T47D (cell line): ENCODE results near the gene TMEM82.

ENCODE experiments used
- DNase-seq, 2 experiments: peaks; one replicate each; pipeline versions ENCODE4 v3.0.0 to v3.0.0-alpha.2; 2011 to 2012; ENCODE audit warnings: low read depth in 1 of 2, low spot score in 1 of 2
- JUND ChIP-seq: IDR thresholded peaks from 2 replicates; pipeline ENCODE4 v1.6.1; 2012; ENCODE audit warnings: low read depth
- in situ Hi-C: cut with HindIII; loops from 2 replicates; pipeline ENCODE4 v1.10.0; 2016; ENCODE audit warnings: low sequenced_read_pairs, low pct_unique_long_range_greater_than_20kb

Gene TMEM82

DNA sequence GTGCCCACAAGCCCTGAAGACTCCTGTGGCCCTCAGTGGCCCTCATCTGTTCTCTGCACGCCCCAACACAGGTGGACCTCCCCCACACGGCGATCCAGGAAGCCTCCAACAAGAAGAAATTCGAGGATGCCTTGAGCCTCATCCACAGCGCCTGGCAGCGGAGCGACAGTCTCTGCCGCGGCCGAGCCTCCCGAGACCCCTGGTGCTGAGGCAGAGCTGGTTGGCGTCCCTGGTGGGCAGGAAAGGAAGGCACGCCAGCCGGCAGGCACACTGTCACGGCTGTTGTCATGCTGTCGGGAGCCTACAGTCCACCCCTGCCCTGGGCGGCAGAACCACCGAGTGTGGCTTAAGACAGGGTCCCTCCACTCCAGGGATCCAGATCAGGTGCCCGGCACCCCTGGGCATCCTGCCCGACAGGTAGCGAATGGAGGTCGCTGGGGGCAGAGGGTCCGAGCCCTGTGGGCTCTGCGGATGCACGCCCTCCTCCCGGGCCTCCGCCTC is 8.5 kb upstream of the TMEM82 start:
- DNase-seq: no peak
- in situ Hi-C loops: no loop called here
- no peak for TF ChIP-seq JUND

GRCh38 chr1:15734296-15734695 is 8.0 kb upstream of the TMEM82 start:
- DNase-seq: no peak
- in situ Hi-C loops: no loop called here
- TF ChIP-seq JUND: no peak

DNA sequence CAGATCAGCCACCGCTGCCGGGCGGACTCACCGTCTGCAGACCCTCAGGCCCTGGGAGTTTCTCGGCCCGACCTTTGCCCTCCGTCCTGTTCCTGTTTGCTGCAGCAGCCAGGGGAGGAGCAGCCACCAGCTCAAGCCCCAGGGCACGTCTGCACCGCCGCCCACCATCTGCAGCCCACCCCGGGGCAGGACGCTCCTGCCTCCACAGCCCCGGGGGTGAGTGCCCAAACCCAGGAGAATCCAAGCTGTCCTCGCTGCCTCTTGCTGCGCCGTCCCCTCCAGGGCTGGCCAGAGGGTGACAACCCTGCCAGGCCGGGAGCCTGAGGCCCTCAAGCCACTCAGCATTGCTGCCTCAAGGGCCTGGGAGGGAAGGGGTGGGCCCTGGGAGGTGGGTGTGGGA is 7.4 kb upstream of the TMEM82 start:
- in situ Hi-C loops: no loop called here
- no peak for TF ChIP-seq JUND
- DNase-seq: no peak

- in situ Hi-C loops: no loop called here
- no peak for DNase-seq
- no peak for TF ChIP-seq JUND
Measured at GRCh38 chr1:15735304-15736037, 6.8 kb upstream of the TMEM82 start.

- in situ Hi-C loops: no loop called here
- TF ChIP-seq JUND: no peak
- DNase-seq: no peak
Measured at GRCh38 chr1:15736038-15736891, 6.0 kb upstream of the TMEM82 start, which contains the start of gene SLC25A34. Gene SLC25A34 (plus strand): TSS chr1:15736258. CDS start chr1:15736486, 228 bp downstream.

GRCh38 chr1:15736892-15737261 is 5.4 kb upstream of the TMEM82 start:
- no peak for TF ChIP-seq JUND
- DNase-seq: no peak
- in situ Hi-C loops: no loop called here

- no peak for TF ChIP-seq JUND
- in situ Hi-C loops: no loop called here
- DNase-seq: no peak
Measured at GRCh38 chr1:15737324-15738319, 4.7 kb upstream of the TMEM82 start.

- TF ChIP-seq JUND: no peak
- in situ Hi-C loops: no loop called here
- DNase-seq: no peak
Measured at GRCh38 chr1:15738416-15739113, 3.7 kb upstream of the TMEM82 start.

DNA sequence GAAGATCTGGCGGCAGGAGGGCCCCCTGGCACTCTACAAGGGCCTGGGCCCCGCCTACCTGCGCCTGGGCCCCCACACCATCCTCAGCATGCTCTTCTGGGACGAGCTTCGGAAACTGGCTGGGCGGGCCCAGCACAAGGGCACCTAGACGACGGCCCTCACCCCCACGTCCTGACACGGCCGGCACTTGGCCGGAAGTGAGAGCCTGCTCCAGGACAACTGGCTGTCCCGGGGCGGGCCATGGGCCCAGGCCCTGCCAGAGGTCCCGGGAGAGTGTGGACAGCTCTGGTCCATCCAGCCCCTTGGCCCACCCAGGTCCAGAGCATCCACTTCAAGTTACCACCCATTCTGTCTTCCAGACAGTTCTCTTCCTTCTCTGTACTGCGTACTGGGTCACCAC is 3.0 kb upstream of the TMEM82 start:
- no peak for TF ChIP-seq JUND
- in situ Hi-C loops: no loop called here
- DNase-seq: no peak

DNA sequence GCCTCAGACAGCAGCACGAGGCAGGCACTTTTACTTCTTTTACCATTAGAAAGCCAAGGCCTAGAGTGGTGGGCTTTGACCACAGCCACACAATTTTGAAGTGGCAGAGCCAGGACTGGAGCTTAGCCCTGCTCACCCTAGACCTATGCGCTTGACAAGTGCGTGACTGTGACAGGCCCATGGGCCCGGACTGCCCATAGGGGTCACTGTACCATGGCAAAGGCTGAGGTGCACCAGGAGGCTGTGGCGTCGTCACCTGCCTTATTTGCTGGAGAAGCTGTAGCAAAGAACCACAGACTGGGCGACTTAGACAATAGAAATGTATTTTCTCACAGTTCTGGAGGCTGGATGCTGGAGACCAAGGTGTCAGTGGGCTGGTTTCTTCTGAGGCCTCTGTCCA is 2.6 kb upstream of the TMEM82 start:
- DNase-seq: no peak
- in situ Hi-C loops: no loop called here
- TF ChIP-seq JUND: no peak

DNA sequence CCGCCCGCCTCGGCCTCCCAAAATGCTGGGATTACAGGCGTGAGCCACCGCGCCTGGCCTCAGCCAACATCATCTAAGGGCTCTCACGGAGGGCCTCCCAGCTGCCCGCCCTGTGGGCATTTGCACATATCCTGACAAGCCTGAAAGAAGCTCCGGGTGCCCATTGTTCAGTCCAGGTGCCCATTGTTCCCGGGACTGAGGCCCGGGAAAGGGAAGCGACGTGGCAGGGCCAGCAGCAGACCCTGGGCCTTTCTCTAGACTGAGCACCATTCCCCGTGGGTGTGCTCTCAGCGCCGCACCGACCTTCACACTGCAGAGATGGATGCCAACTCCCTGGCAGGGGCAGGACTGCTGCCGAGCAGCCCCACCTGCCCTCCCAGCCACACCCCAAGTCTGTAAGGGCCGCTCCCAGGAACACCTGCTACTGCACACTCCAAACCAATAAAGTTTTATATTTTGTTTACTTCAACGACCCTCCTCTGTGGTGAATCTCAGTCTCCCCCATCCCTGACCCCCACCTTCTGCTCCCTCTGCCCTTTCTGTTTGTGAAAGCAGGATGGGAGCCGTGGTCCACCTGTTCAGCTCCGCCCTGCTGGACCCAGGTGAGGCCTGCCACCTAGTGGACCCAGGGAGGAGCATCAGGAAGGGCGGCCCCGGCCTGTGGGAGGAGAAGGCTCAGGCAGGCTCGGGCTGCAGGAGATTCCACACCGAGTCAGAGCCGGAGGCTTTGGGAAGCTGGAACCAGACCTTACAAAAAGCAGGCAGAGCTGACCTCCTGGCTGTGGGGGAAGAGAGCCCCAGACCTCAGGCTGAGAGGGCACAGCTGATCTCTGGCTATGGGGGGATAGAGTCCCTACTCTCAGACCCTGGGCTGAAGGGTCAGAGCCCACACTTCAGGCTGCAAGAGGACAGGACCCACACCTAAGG is 1.1 kb upstream of the TMEM82 start:
- TF ChIP-seq JUND: no peak
- in situ Hi-C loops: no loop called here
- DNase-seq: peak; percentile 84 to 90
